GM23338 (cell line): ENCODE results near the gene LAMTOR5.

Source experiments
- CREB1 ChIP-seq: fragments of 250-450 bp; sonication (Bioruptor Pico); IDR thresholded peaks from 2 replicates; pipeline ENCODE4 v1.5.0; 2020; ENCODE audit warnings: low read depth, mild to moderate bottlenecking, moderate library complexity
- EZH2 ChIP-seq: fragments of 200-600 bp; sonication (generic); IDR thresholded peaks from one replicate; pipeline ENCODE4 v1.8.0; 2017; ENCODE audit warnings: antibody characterized with exemption, mild to moderate bottlenecking, low read depth; ENCODE audit not compliant: unreplicated experiment
- EZH2phosphoT487 ChIP-seq: fragments of 200-600 bp; sonication (generic); IDR thresholded peaks from one replicate; pipeline ENCODE4 v1.8.1; 2018; ENCODE audit warnings: antibody characterized with exemption; ENCODE audit not compliant: unreplicated experiment
- POLR2AphosphoS5 ChIP-seq: IDR thresholded peaks from 2 replicates; pipeline ENCODE4 v1.6.1; 2016; ENCODE audit warnings: antibody characterized with exemption, low read depth
- REST ChIP-seq: IDR thresholded peaks from one replicate; pipeline ENCODE4 v1.6.1; 2018; ENCODE audit warnings: antibody characterized with exemption; ENCODE audit not compliant: unreplicated experiment
- STAT1 ChIP-seq: IDR thresholded peaks from one replicate; pipeline ENCODE4 v1.6.1; 2016; ENCODE audit warnings: antibody characterized with exemption; ENCODE audit not compliant: unreplicated experiment
- ZNF331 ChIP-seq: fragments of 250-450 bp; sonication (Bioruptor Pico); IDR thresholded peaks from 2 replicates; pipeline ENCODE4 v1.5.0; 2020; ENCODE audit warnings: low read depth, mild to moderate bottlenecking, moderate library complexity
- TF ChIP-seq, protein P1 (sequence below), 2 experiments: fragments of 200-600 bp in 1 of 2; sonication (generic) in 1 of 2; conservative IDR thresholded peaks; 2 replicates each; pipeline versions ENCODE4 v1.5.1 to v1.6.1; 2016 to 2017; ENCODE audit warnings: antibody characterized with exemption in 2 of 2, low read depth in 2 of 2, mild to moderate bottlenecking in 2 of 2, moderate library complexity in 1 of 2

DNA sequence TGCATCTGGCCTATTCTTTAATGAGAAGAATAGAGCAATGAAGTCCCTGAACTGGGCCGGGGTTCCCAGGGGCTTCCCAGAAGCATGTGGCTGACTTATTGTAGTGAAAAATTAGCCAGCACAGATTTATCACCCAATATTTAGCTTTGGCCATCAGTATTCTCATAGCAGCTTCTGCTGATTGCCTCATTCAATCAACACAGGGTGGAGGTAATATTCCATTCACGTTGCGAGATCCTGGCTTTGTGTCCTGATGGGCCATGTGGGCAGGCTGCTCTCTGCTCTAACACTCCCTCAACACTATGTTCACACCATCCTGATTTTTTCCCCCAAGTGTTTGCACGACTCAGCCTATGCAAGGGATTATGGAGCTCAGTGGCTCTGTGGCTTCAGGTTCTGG lies 21.5 kb upstream of the LAMTOR5 start:
- TF ChIP-seq, protein P1, sequence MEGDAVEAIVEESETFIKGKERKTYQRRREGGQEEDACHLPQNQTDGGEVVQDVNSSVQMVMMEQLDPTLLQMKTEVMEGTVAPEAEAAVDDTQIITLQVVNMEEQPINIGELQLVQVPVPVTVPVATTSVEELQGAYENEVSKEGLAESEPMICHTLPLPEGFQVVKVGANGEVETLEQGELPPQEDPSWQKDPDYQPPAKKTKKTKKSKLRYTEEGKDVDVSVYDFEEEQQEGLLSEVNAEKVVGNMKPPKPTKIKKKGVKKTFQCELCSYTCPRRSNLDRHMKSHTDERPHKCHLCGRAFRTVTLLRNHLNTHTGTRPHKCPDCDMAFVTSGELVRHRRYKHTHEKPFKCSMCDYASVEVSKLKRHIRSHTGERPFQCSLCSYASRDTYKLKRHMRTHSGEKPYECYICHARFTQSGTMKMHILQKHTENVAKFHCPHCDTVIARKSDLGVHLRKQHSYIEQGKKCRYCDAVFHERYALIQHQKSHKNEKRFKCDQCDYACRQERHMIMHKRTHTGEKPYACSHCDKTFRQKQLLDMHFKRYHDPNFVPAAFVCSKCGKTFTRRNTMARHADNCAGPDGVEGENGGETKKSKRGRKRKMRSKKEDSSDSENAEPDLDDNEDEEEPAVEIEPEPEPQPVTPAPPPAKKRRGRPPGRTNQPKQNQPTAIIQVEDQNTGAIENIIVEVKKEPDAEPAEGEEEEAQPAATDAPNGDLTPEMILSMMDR (conservative IDR thresholded peaks at IDR 0.05; ENCODE audit: low read depth in 2 of 2) = no peak
- TF ChIP-seq REST (no peak), EZH2 (no peak), STAT1 (no peak), POLR2AphosphoS5 (no peak), EZH2phosphoT487 (no peak), CREB1 (CRISPR knock-in tag) (no peak), ZNF331 (CRISPR knock-in tag) (no peak)
